GM12875 (cell line): ENCODE results near the gene BET1.

Experiments
- H3K4me3 ChIP-seq: one replicate; pipeline ENCODE4 v1.5.1; 2011; ENCODE audit warnings: low read depth, low read length, control low read depth
- CTCF ChIP-seq: IDR thresholded peaks from 2 replicates; pipeline ENCODE4 v1.5.1; 2011; ENCODE audit warnings: low read depth, mild to moderate bottlenecking, control low read depth, inconsistent platforms, low read length, moderate library complexity, borderline replicate concordance; ENCODE audit not compliant: insufficient read depth

The BET1 gene

GRCh38 chr7:94047956-94048355, 43.8 kb upstream of the BET1 start:
- H3K4me3 ChIP-seq: no peak overlapping the region
- TF ChIP-seq CTCF: no peak

- TF ChIP-seq CTCF: no peak
- H3K4me3 ChIP-seq: no peak overlapping the region
Measured at GRCh38 chr7:94045581-94045980, 41.4 kb upstream of the BET1 start.

GRCh38 chr7:94044806-94045205, 40.7 kb upstream of the BET1 start:
- TF ChIP-seq CTCF: no peak
- no peak overlapping the region for H3K4me3 ChIP-seq

- TF ChIP-seq CTCF: no peak
- no peak overlapping the region for H3K4me3 ChIP-seq
Measured at GRCh38 chr7:94043299-94043698, 39.1 kb upstream of the BET1 start.

GRCh38 chr7:94042381-94042780, 38.2 kb upstream of the BET1 start:
- H3K4me3 ChIP-seq: no peak overlapping the region
- no peak for TF ChIP-seq CTCF

GRCh38 chr7:94041529-94041928, 37.4 kb upstream of the BET1 start:
- no peak overlapping the region for H3K4me3 ChIP-seq
- no peak for TF ChIP-seq CTCF

- H3K4me3 ChIP-seq: no peak overlapping the region
- no peak for TF ChIP-seq CTCF
Measured at GRCh38 chr7:94040254-94040653, 36.1 kb upstream of the BET1 start.
